ENCODE results near the gene ABHD11. TPM values are rescaled to one million over a fixed set of nuclear protein-coding genes. Genes with fewer than 3 reads are reported as not detected.

ABHD11 gene
- 20.2 to 26.6 TPM (median 25.6 TPM) in 5 replicates for total RNA-seq (2022; extraction: Qiagen RNA extraction)

GRCh38 chr7:73738612-73739386, at the start of gene ABHD11:
ABHD11 (minus strand) TSS chr7:73738802; CDS start chr7:73738770, 32 bp downstream.

GRCh38 chr7:73770002-73770859, 31.6 kb upstream of the ABHD11 start, which contains the start of gene CLDN3:
CLDN3 (minus strand) TSS chr7:73770270; CDS start chr7:73770049, 221 bp downstream.

DNA sequence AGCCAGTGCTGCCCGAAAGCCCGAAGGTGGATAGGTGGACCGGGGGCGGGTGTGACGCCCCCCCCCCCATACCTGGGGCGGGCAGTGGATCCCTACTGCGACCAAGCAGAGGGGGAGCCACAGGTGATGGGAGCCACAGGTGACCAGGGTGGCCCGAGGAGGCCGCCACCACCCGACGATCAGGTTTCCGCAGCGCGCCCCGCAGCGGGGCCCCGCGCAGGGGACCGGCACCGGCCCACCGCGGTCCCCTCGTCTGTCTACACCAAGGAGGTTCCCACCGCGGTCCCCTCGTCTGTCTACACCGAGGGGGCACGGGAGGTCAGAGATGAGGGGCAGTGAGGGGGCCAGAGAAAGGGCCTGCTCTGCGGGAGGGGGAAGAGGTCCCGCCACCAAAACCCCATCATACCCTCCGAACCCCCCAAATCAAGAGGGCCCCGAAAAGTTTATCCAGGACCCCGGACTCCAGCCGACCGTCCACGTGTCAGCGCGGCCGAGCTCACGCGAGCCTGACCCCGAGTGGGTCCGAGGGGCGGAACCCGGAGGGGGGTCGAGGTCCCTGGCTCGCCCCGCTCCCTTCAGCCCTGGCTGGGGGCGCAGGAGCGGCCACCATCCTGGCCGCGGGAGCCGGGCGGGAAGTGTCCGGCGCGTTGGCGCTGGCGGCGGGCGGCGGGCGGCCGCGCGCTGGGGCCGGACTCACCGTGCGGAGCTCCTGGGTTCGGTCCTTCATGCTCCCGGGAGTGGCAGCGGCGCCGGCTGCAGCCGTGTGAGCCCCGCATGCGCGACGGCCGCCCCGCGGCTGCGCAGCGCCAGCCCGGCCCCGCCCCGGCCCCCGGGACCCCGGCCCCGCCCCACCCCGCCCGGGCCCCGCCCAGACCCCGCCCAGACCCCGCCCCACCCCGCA, 19.4 kb downstream of the ABHD11 start, which contains the start of gene STX1A:
STX1A (minus strand) TSS at position 765 of the 901 bp plus-strand sequence; CDS start at position 727, 38 bp downstream.

Other genes with a start within 250 kb of the ABHD11 start
- 50.4 to 65.4 TPM (median 57.5 TPM) in 5 replicates for gene BAZ1B, start 216.5 kb downstream of the ABHD11 start, total RNA-seq (2022; extraction: Qiagen RNA extraction)
- 60.4 to 77.9 TPM (median 68.9 TPM) in 5 replicates for gene BCL7B, start 181.1 kb downstream of the ABHD11 start, total RNA-seq (2022; extraction: Qiagen RNA extraction)
- gene TBL2, start 160.2 kb downstream of the ABHD11 start, total RNA-seq (2022; extraction: Qiagen RNA extraction) = 50.9 to 57.8 TPM (median 53.4 TPM) in 5 replicates
- gene MLXIPL, start 114.3 kb downstream of the ABHD11 start, total RNA-seq (2022; extraction: Qiagen RNA extraction) = 0.45 to 2.1 TPM (median 1.1 TPM) in 5 replicates
- 2.4 to 6.4 TPM (median 4.7 TPM) in 5 replicates for gene VPS37D, start 71.0 kb downstream of the ABHD11 start, total RNA-seq (2022; extraction: Qiagen RNA extraction)
- 7.5 to 10.5 TPM (median 10.2 TPM) in 5 replicates for gene DNAJC30, start 55.3 kb downstream of the ABHD11 start, total RNA-seq (2022; extraction: Qiagen RNA extraction)
- 126 to 159 TPM (median 134 TPM) in 5 replicates for gene BUD23, start 55.2 kb downstream of the ABHD11 start, total RNA-seq (2022; extraction: Qiagen RNA extraction)
- 69.7 to 85.9 TPM (median 79.3 TPM) in 5 replicates for gene STX1A, start 19.1 kb downstream of the ABHD11 start, total RNA-seq (2022; extraction: Qiagen RNA extraction)
- 1.2 to 3.8 TPM (median 3.4 TPM) in 5 replicates for gene CLDN3, start 31.5 kb upstream of the ABHD11 start, total RNA-seq (2022; extraction: Qiagen RNA extraction)
- gene CLDN4, start 92.2 kb upstream of the ABHD11 start, total RNA-seq (2022; extraction: Qiagen RNA extraction) = 3.6 to 5.3 TPM (median 4.6 TPM) in 5 replicates
- gene METTL27, start 103.7 kb upstream of the ABHD11 start, total RNA-seq (2022; extraction: Qiagen RNA extraction) = 6.9 to 12.4 TPM (median 11.5 TPM) in 5 replicates
- 0.26 TPM in 1 of 5 replicates, not detected in the others for gene TMEM270, start 122.4 kb upstream of the ABHD11 start, total RNA-seq (2022; extraction: Qiagen RNA extraction)